Measurements from ENCODE around the gene LRR1.

- no peak for TF ChIP-seq CTCF (IDR thresholded peaks at IDR 0.05)
- TF ChIP-seq POLR2A (IDR thresholded peaks at IDR 0.05): no peak
Measured at GRCh38 chr14:49582113-49582977, 16.4 kb upstream of the LRR1 start.

Measured in Peyer's patch (tissue), 4 donors.